H9 (cell line): ENCODE measurements around the gene HYAL3. TPM values are rescaled to one million over a fixed set of nuclear protein-coding genes. Genes with fewer than 3 reads are reported as not detected.
A peak's percentile ranks its signal among the peaks of the same experiment; 100 is the strongest.

Source experiments
- DNase-seq: peaks from one replicate; pipeline ENCODE4 v3.0.0-alpha.2; 2017
- H2AFZ ChIP-seq: one replicate; pipeline ENCODE4 v1.6.1; 2013; ENCODE audit warnings: mild to moderate bottlenecking, low read length, control low read depth, moderate library complexity
- H2AK5ac ChIP-seq: 2 replicates; pipeline ENCODE4 v1.6.1; 2013; ENCODE audit warnings: low read length, control low read depth, mixed read lengths; ENCODE audit not compliant: insufficient read length
- H2BK120ac ChIP-seq: one replicate; pipeline ENCODE4 v1.6.1; 2013; ENCODE audit warnings: low read depth, mild to moderate bottlenecking, low read length, control low read depth, inconsistent platforms; ENCODE audit not compliant: poor library complexity, severe bottlenecking
- H2BK12ac ChIP-seq: 2 replicates; pipeline ENCODE4 v1.6.1; 2013; ENCODE audit warnings: low read length, control low read depth, mixed read lengths, low read depth; ENCODE audit not compliant: insufficient read length
- H2BK15ac ChIP-seq: 2 replicates; pipeline ENCODE4 v1.6.1; 2013; ENCODE audit warnings: low read depth, low read length, control low read depth
- H2BK20ac ChIP-seq: one replicate; pipeline ENCODE4 v1.6.1; 2013; ENCODE audit warnings: low read depth, mild to moderate bottlenecking, low read length, control low read depth, inconsistent platforms; ENCODE audit not compliant: poor library complexity, severe bottlenecking
- H2BK5ac ChIP-seq: 2 replicates; pipeline ENCODE4 v1.6.1; 2013; ENCODE audit warnings: low read length, control low read depth, mixed read lengths; ENCODE audit not compliant: insufficient read length
- H3K14ac ChIP-seq: 2 replicates; pipeline ENCODE4 v1.6.1; 2013; ENCODE audit warnings: low read length, control low read depth; ENCODE audit not compliant: insufficient read depth
- H3K18ac ChIP-seq: 2 replicates; pipeline ENCODE4 v1.6.1; 2013; ENCODE audit warnings: low read depth, mild to moderate bottlenecking, mixed read lengths, low read length, control low read depth; ENCODE audit not compliant: insufficient read length
- H3K23ac ChIP-seq: 2 replicates; pipeline ENCODE4 v1.6.1; 2013; ENCODE audit warnings: low read length, control low read depth, mixed read lengths, low read depth; ENCODE audit not compliant: insufficient read length
- H3K23me2 ChIP-seq: 2 replicates; pipeline ENCODE4 v1.6.1; 2013; ENCODE audit warnings: low read depth, mild to moderate bottlenecking, mixed read lengths, low read length, control low read depth; ENCODE audit not compliant: insufficient read length, poor library complexity, severe bottlenecking
- H3K27ac ChIP-seq: 2 replicates; pipeline ENCODE4 v1.5.1; 2013; ENCODE audit warnings: low read length, control low read depth, mixed read lengths, low read depth; ENCODE audit not compliant: insufficient read length
- H3K27me3 ChIP-seq: 2 replicates; pipeline ENCODE4 v1.6.1; 2013; ENCODE audit warnings: low read length, control low read depth, inconsistent platforms; ENCODE audit not compliant: insufficient read depth
- H3K4ac ChIP-seq: 2 replicates; pipeline ENCODE4 v1.6.1; 2013; ENCODE audit warnings: low read depth, mild to moderate bottlenecking, control low read depth, inconsistent platforms, low read length, moderate library complexity
- H3K4me1 ChIP-seq: 2 replicates; pipeline ENCODE4 v1.6.1; 2013; ENCODE audit warnings: low read length, control low read depth, inconsistent platforms; ENCODE audit not compliant: insufficient read depth
- H3K4me2 ChIP-seq: 2 replicates; pipeline ENCODE4 v1.6.1; 2013; ENCODE audit warnings: low read length, control low read depth, mixed read lengths; ENCODE audit not compliant: insufficient read length, insufficient read depth
- H3K56ac ChIP-seq: 2 replicates; pipeline ENCODE4 v1.6.1; 2013; ENCODE audit warnings: low read depth, mild to moderate bottlenecking, mixed read lengths, low read length, control low read depth; ENCODE audit not compliant: insufficient read length
- H3K79me1 ChIP-seq: 2 replicates; pipeline ENCODE4 v1.6.1; 2013; ENCODE audit warnings: low read depth, mild to moderate bottlenecking, moderate library complexity, low read length, control low read depth, inconsistent platforms; ENCODE audit not compliant: insufficient read depth, poor library complexity, severe bottlenecking
- H3K79me2 ChIP-seq: 2 replicates; pipeline ENCODE4 v1.6.1; 2013; ENCODE audit warnings: low read length, control low read depth, inconsistent platforms; ENCODE audit not compliant: insufficient read depth
- H3K9ac ChIP-seq: 2 replicates; pipeline ENCODE4 v1.6.1; 2013; ENCODE audit warnings: low read length, control low read depth, mixed read lengths; ENCODE audit not compliant: insufficient read length; ENCODE audit errors: extremely low read depth
- H3K9me3 ChIP-seq: one replicate; pipeline ENCODE4 v1.6.1; 2013; ENCODE audit warnings: low read depth, low read length, inconsistent platforms; ENCODE audit not compliant: control insufficient read depth
- H3T11ph ChIP-seq: one replicate; pipeline ENCODE4 v1.6.1; 2013; ENCODE audit warnings: mild to moderate bottlenecking, low read length, control low read depth, inconsistent platforms
- H4K20me1 ChIP-seq: one replicate; pipeline ENCODE4 v1.6.1; 2013; ENCODE audit not compliant: control insufficient read depth, insufficient read length, insufficient read depth
- H4K5ac ChIP-seq: 2 replicates; pipeline ENCODE4 v1.6.1; 2013; ENCODE audit warnings: low read depth, mild to moderate bottlenecking, mixed read lengths, low read length, control low read depth; ENCODE audit not compliant: insufficient read length
- H4K8ac ChIP-seq: replicated peaks from 2 replicates; pipeline ENCODE4 v1.6.1; 2013; ENCODE audit warnings: low read length, control low read depth, mixed read lengths, low read depth; ENCODE audit not compliant: insufficient read length
- H4K91ac ChIP-seq: 2 replicates; pipeline ENCODE4 v1.6.1; 2013; ENCODE audit warnings: low read depth, mild to moderate bottlenecking, moderate library complexity, mixed read lengths, low read length, control low read depth; ENCODE audit not compliant: insufficient read length
- H3K27ac Mint-ChIP-seq, 3 experiments: 2 replicates in 2 of 3; 3 replicates in 1 of 3; pipeline ENCODE4 v1.8.0; 2020 to 2021; ENCODE audit warnings: mixed read lengths in 3 of 3, mild to moderate bottlenecking in 1 of 3, moderate library complexity in 1 of 3
- H3K27me3 Mint-ChIP-seq: 2 replicates; pipeline ENCODE4 v1.8.0; 2021; ENCODE audit warnings: low read depth, mild to moderate bottlenecking, moderate library complexity, mixed read lengths
- H3K36me3 Mint-ChIP-seq, 3 experiments: 2 replicates in 2 of 3; 3 replicates in 1 of 3; pipeline ENCODE4 v1.8.0; 2020 to 2021; ENCODE audit warnings: low read depth in 3 of 3, mixed read lengths in 3 of 3; ENCODE audit not compliant: insufficient read depth in 1 of 3
- H3K4me1 Mint-ChIP-seq, 2 experiments: 2 replicates each; pipeline ENCODE4 v1.8.0; 2020; ENCODE audit warnings: mixed read lengths in 2 of 2
- H3K4me3 Mint-ChIP-seq, 2 experiments: 2 replicates in 1 of 2; 3 replicates in 1 of 2; pipeline ENCODE4 v1.8.0; 2020 to 2021; ENCODE audit warnings: mild to moderate bottlenecking in 2 of 2, mixed read lengths in 2 of 2, moderate library complexity in 1 of 2
- H3K9me3 Mint-ChIP-seq, 2 experiments: 2 replicates in 1 of 2; 3 replicates in 1 of 2; pipeline ENCODE4 v1.8.0; 2020; ENCODE audit warnings: mild to moderate bottlenecking in 2 of 2, mixed read lengths in 2 of 2, moderate library complexity in 1 of 2
- WGBS: extraction: QIAGEN DNeasy Blood & Tissue Kit; methylation state at CpG from one replicate; pipeline ENCODE4 v1.1.7; 2013; ENCODE audit warnings: missing lambda C conversion rate, low lambda C conversion rate, mixed read lengths; ENCODE audit not compliant: insufficient read length; ENCODE audit errors: extremely low coverage; 5-methylcytosine and 5-hydroxymethylcytosine counted together
- total RNA-seq: library from RNA; stranded (reverse); gene quantifications from 2 replicates; pipeline ENCODE4 v1.2.1, GENCODE V29; 2021
- TF ChIP-seq, protein P1 (sequence below): fragments of 200-600 bp; sonication (generic); conservative IDR thresholded peaks from 3 replicates; pipeline ENCODE4 v1.8.0; 2021; ENCODE audit warnings: antibody characterized with exemption, mild to moderate bottlenecking

HYAL3 gene
- total RNA-seq, 1 experiment from 2014 or later: 3.1 TPM

DNA sequence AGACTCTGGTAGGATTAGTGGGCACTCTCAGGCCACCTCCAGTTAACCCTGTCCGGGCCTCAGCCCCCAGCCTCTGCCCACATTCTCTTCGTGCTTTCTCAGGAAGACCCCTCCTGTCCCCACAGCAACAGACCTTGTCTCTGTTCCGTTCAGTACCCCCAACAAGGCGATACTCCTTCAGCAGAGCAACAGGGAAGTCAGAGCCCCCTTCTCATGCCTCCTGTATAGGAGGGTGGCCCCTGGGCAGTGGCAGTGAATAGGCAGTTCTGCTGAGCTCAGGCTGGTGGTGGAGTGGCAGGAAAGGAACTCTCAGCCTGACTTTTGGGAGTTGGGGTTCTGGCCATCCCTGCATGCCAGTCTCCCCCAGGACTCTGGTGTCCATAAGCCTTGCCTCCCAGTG, 29.7 kb downstream of the HYAL3 start:
- no peak overlapping the region for H2BK15ac ChIP-seq
- TF ChIP-seq, protein P1, sequence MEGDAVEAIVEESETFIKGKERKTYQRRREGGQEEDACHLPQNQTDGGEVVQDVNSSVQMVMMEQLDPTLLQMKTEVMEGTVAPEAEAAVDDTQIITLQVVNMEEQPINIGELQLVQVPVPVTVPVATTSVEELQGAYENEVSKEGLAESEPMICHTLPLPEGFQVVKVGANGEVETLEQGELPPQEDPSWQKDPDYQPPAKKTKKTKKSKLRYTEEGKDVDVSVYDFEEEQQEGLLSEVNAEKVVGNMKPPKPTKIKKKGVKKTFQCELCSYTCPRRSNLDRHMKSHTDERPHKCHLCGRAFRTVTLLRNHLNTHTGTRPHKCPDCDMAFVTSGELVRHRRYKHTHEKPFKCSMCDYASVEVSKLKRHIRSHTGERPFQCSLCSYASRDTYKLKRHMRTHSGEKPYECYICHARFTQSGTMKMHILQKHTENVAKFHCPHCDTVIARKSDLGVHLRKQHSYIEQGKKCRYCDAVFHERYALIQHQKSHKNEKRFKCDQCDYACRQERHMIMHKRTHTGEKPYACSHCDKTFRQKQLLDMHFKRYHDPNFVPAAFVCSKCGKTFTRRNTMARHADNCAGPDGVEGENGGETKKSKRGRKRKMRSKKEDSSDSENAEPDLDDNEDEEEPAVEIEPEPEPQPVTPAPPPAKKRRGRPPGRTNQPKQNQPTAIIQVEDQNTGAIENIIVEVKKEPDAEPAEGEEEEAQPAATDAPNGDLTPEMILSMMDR: no peak
- H3K4me2 ChIP-seq: no peak overlapping the region
- H3K14ac ChIP-seq: no peak overlapping the region
- no peak overlapping the region for H4K91ac ChIP-seq
- H3K27ac ChIP-seq: no peak overlapping the region
- no peak overlapping the region for H3K56ac ChIP-seq
- peaks cover 4% of the 10 kb centered on the region for H3K23me2 ChIP-seq
- H3K4me1 ChIP-seq: peaks cover 2% of the 10 kb centered on the region; the same call in 1 of the 2 replicates
- H4K8ac ChIP-seq: no peak overlapping the region
- no peak overlapping the region for H2AFZ ChIP-seq
- H2BK120ac ChIP-seq: no peak overlapping the region
- Mint-ChIP-seq H3K4me3 (no peak overlapping the region), H3K4me1 (peaks cover 44 to 62% of the 10 kb centered on the region in 2 experiments), H3K27me3 (peaks cover 20% of the 10 kb centered on the region), H3K36me3 (no peaks in the 10 kb centered on the region; a peak in 1 of 7 replicates), H3K27ac (peak overlapping the region in 2 of 3 experiments; percentile 62 to 87; a peak in 2 of 7 replicates), H3K9me3 (no peaks in the 10 kb centered on the region; a peak in 1 of 5 replicates)
- H2AK5ac ChIP-seq: no peak overlapping the region
- no peak overlapping the region for H3K4ac ChIP-seq
- no peak overlapping the region for H3T11ph ChIP-seq
- no peak overlapping the region for H2BK20ac ChIP-seq
- H3K27me3 ChIP-seq: peaks cover 13% of the 10 kb centered on the region; the same call in 1 of the 2 replicates
- no peaks in the 10 kb centered on the region for H3K79me2 ChIP-seq
- no peak overlapping the region for H4K5ac ChIP-seq
- no CpG with 5 or more reads among the region's 4 CpGs for WGBS
- H2BK5ac ChIP-seq: no peak overlapping the region
- no peaks in the 10 kb centered on the region for H3K79me1 ChIP-seq
- no peaks in the 10 kb centered on the region for H4K20me1 ChIP-seq
- no peak overlapping the region for H3K18ac ChIP-seq
- H3K9ac ChIP-seq: no peak overlapping the region
- H3K23ac ChIP-seq: no peak overlapping the region
- H2BK12ac ChIP-seq: no peak overlapping the region
- DNase-seq: no peak
- no peaks in the 10 kb centered on the region for H3K9me3 ChIP-seq
